PC-3 (cell line): Measurements from ENCODE around the gene SMARCD3. TPM values are rescaled to one million over a fixed set of nuclear protein-coding genes. Genes with fewer than 3 reads are reported as not detected.

Experiments
- ATAC-seq: fragments of 200-7000 bp; cut with Tn5 transposase; 2 replicates; pipeline ENCODE4 v1.9.1; 2020; ENCODE audit warnings: mild to moderate bottlenecking, moderate library complexity
- BruUV-seq: library from RNA; stranded (reverse); fragments of 400-500 nt; replicated peaks from 2 replicates; lab custom pipeline; 2021; lab: Mats Ljungman, UMichigan
- CTCF ChIA-PET: fragments of 300-600 bp; sonication (Branson Sonifier 250); formaldehyde crosslinking; loops from one replicate; lab custom pipeline; 2022; ENCODE audit warnings: antibody characterized with exemption; lab: Charles Lee
- POLR2A ChIA-PET: fragments of 300-600 bp; sonication (Branson Sonifier 250); formaldehyde crosslinking; loops from one replicate; lab custom pipeline; 2022; ENCODE audit warnings: antibody characterized with exemption; ENCODE audit not compliant: unreplicated experiment; lab: Charles Lee
- DNase-seq: peaks from one replicate; pipeline ENCODE4 v3.0.0-alpha.2; 2015
- H2AFZ ChIP-seq: fragments of 300-600 bp; sonication (generic); 2 replicates; pipeline ENCODE4 v1.6.0; 2016; ENCODE audit warnings: antibody characterized with exemption, low read length
- H3F3A ChIP-seq: fragments of 300-600 bp; sonication (generic); one replicate; pipeline ENCODE4 v1.6.0; 2017; ENCODE audit warnings: antibody characterized with exemption, low read length, control low read depth, mild to moderate bottlenecking; ENCODE audit not compliant: unreplicated experiment
- H3K27ac ChIP-seq: fragments of 300-600 bp; sonication (generic); 2 replicates; pipeline ENCODE4 v1.5.1; 2016; ENCODE audit warnings: mild to moderate bottlenecking, low read length
- H3K27me3 ChIP-seq: fragments of 300-600 bp; sonication (generic); 2 replicates; pipeline ENCODE4 v1.6.1; 2016; ENCODE audit warnings: low read length, mixed read lengths
- H3K36me3 ChIP-seq: fragments of 300-600 bp; sonication (generic); 2 replicates; pipeline ENCODE4 v1.6.1; 2016; ENCODE audit warnings: low read depth, mixed run types, low read length, mixed read lengths
- H3K4me1 ChIP-seq: fragments of 300-600 bp; sonication (generic); 2 replicates; pipeline ENCODE4 v1.5.1; 2016; ENCODE audit warnings: low read length; ENCODE audit not compliant: insufficient read depth
- H3K4me2 ChIP-seq: fragments of 300-600 bp; sonication (generic); 2 replicates; pipeline ENCODE4 v1.6.0; 2016; ENCODE audit warnings: low read length
- H3K4me3 ChIP-seq: fragments of 300-600 bp; sonication (generic); 2 replicates; pipeline ENCODE4 v1.5.1; 2016; ENCODE audit warnings: mild to moderate bottlenecking, low read length, mixed read lengths
- H3K79me2 ChIP-seq: fragments of 300-600 bp; sonication (generic); 2 replicates; pipeline ENCODE4 v1.6.1; 2017; ENCODE audit warnings: low read length, mixed read lengths
- H3K9ac ChIP-seq: fragments of 300-600 bp; sonication (generic); 2 replicates; pipeline ENCODE4 v1.6.0; 2016; ENCODE audit warnings: mild to moderate bottlenecking, low read length
- H3K9me2 ChIP-seq: fragments of 300-600 bp; sonication (generic); replicated peaks from 2 replicates; pipeline ENCODE4 v1.6.1; 2016; ENCODE audit warnings: mixed run types, low read length, mixed read lengths
- H3K9me3 ChIP-seq: fragments of 300-600 bp; sonication (generic); 2 replicates; pipeline ENCODE4 v1.6.1; 2016; ENCODE audit warnings: low read length, mixed read lengths
- H4K20me1 ChIP-seq: fragments of 300-600 bp; sonication (generic); 2 replicates; pipeline ENCODE4 v1.6.1; 2016; ENCODE audit warnings: low read length, mixed read lengths
- EZH2 ChIP-seq: fragments of 300-600 bp; sonication (generic); IDR thresholded peaks from one replicate; pipeline ENCODE4 v1.6.1; 2017; ENCODE audit warnings: antibody characterized with exemption, mild to moderate bottlenecking, low read length; ENCODE audit not compliant: unreplicated experiment
- EZH2phosphoT487 ChIP-seq: fragments of 300-600 bp; sonication (generic); IDR thresholded peaks from 2 replicates; pipeline ENCODE4 v1.6.1; 2018; ENCODE audit warnings: mild to moderate bottlenecking, antibody characterized with exemption, low read length, borderline replicate concordance
- intact Hi-C: fragments of 100-400 bp; cut with micrococcal nuclease; formaldehyde crosslinking; loops from 2 replicates; pipeline ENCODE4 v1.9.0; 2023
- total RNA-seq: library from RNA; depleted of rRNA; stranded (reverse); fragments of >200 nt; gene quantifications from 2 replicates; pipeline ENCODE4 v1.2.3, GENCODE V29; 2014
- TF ChIP-seq, protein P1 (sequence below): fragments of 300-600 bp; sonication (generic); conservative IDR thresholded peaks from 2 replicates; pipeline ENCODE4 v1.5.1; 2017; ENCODE audit warnings: antibody characterized with exemption, low read depth, mild to moderate bottlenecking, low read length

Gene SMARCD3
- total RNA-seq, 1 experiment from 2014 or later = 9.1 TPM

GRCh38 chr7:151238924-151239836 is 9.3 kb downstream of the SMARCD3 start:
- Histone ChIP-seq H3K27me3 (no peaks in the 10 kb centered on the region), H4K20me1 (no peaks in the 10 kb centered on the region), H3K4me1 (peaks cover 2% of the 10 kb centered on the region; the same call in 1 of the 2 replicates), H3F3A (no peaks in the 10 kb centered on the region), H3K4me2 (no peak overlapping the region), H3K4me3 (no peak overlapping the region), H2AFZ (no peak overlapping the region), H3K79me2 (peaks cover 29% of the 10 kb centered on the region), H3K27ac (no peak overlapping the region), H3K9me3 (no peaks in the 10 kb centered on the region), H3K9ac (no peak overlapping the region), H3K36me3 (peaks cover 16% of the 10 kb centered on the region), H3K9me2 (no peaks in the 10 kb centered on the region)
- DNase-seq (no peak), ATAC-seq (no peak)
- POLR2A ChIA-PET = no interaction called here
- no peak for TF ChIP-seq EZH2phosphoT487
- TF ChIP-seq, protein P1, sequence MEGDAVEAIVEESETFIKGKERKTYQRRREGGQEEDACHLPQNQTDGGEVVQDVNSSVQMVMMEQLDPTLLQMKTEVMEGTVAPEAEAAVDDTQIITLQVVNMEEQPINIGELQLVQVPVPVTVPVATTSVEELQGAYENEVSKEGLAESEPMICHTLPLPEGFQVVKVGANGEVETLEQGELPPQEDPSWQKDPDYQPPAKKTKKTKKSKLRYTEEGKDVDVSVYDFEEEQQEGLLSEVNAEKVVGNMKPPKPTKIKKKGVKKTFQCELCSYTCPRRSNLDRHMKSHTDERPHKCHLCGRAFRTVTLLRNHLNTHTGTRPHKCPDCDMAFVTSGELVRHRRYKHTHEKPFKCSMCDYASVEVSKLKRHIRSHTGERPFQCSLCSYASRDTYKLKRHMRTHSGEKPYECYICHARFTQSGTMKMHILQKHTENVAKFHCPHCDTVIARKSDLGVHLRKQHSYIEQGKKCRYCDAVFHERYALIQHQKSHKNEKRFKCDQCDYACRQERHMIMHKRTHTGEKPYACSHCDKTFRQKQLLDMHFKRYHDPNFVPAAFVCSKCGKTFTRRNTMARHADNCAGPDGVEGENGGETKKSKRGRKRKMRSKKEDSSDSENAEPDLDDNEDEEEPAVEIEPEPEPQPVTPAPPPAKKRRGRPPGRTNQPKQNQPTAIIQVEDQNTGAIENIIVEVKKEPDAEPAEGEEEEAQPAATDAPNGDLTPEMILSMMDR = no peak
- intact Hi-C loops = no loop called here
- no TSS peak for BruUV-seq
- CTCF ChIA-PET = no interaction called here

DNA sequence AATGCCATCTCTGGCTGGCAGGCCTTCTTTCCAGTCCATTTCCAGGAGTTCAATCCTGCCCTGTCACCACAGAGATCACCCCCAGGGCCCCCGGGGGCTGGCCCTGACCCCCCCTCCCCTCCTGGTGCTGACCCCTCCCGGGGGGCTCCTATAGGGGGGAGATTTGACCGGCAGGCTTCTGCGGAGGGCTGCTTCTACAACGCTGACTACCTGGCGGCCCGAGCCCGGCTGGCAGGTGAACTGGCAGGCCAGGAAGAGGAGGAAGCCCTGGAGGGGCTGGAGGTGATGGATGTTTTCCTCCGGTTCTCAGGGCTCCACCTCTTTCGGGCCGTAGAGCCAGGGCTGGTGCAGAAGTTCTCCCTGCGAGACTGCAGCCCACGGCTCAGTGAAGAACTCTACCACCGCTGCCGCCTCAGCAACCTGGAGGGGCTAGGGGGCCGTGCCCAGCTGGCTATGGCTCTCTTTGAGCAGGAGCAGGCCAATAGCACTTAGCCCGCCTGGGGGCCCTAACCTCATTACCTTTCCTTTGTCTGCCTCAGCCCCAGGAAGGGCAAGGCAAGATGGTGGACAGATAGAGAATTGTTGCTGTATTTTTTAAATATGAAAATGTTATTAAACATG is 10.2 kb downstream of the SMARCD3 start:
- Histone ChIP-seq H3K79me2 (peaks cover 37% of the 10 kb centered on the region), H2AFZ (no peak overlapping the region), H3K36me3 (peaks cover 16% of the 10 kb centered on the region), H3K9me3 (no peaks in the 10 kb centered on the region), H3K27ac (no peak overlapping the region), H4K20me1 (no peaks in the 10 kb centered on the region), H3K4me1 (peaks cover 11% of the 10 kb centered on the region; the same call in 1 of the 2 replicates), H3K27me3 (no peaks in the 10 kb centered on the region), H3K4me3 (no peak overlapping the region), H3F3A (no peaks in the 10 kb centered on the region), H3K4me2 (no peak overlapping the region), H3K9me2 (no peaks in the 10 kb centered on the region), H3K9ac (no peak overlapping the region)
- ChIA-PET CTCF (no interaction called here), POLR2A (no interaction called here)
- ATAC-seq = no peak
- intact Hi-C loops = no loop called here
- TF ChIP-seq EZH2 = no peak
- no peak for TF ChIP-seq EZH2phosphoT487
- TF ChIP-seq, protein P1 = no peak
- no peak for DNase-seq
- BruUV-seq = no TSS peak
